ENCODE results near the gene CCDC71. TPM values are rescaled to one million over a fixed set of nuclear protein-coding genes. Genes with fewer than 3 reads are reported as not detected.

CCDC71 gene
- total RNA-seq, 2 experiments from 2014 or later: 14.7 to 16.0 TPM

DNA sequence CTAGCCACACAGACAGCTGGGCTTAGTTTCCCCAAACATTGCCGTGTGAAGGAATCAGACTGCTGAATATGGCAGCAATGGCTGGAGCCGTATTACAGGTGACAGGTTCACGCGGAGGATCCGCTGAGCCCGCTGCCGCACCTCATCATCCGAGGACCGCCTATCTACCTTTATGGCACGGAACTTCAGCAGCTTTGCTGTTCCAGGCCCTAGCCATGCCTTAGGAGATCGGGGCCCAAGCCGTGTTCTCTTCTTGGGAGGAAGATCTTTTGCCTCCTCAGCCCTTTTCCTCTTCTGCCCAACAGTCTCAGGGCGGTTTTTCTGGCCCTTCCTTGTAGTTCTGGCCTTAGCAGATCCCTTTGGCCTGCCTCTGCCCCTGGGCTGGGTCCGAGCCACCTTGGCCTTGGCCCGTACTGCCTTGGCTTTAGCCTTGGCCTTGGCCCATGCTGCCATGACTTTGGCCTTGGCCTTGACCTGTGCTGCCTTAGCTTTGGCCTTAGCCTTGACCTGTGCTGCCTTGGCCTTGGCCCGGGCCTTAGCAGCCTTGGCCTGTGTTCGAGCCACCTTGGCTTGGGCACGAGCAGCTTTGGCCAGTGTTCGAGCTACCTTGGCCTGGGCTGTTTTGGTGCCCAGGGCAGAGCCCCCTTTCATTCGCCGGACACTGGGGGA is 3.2 kb downstream of the CCDC71 start:
- TF ChIP-seq, protein P1, sequence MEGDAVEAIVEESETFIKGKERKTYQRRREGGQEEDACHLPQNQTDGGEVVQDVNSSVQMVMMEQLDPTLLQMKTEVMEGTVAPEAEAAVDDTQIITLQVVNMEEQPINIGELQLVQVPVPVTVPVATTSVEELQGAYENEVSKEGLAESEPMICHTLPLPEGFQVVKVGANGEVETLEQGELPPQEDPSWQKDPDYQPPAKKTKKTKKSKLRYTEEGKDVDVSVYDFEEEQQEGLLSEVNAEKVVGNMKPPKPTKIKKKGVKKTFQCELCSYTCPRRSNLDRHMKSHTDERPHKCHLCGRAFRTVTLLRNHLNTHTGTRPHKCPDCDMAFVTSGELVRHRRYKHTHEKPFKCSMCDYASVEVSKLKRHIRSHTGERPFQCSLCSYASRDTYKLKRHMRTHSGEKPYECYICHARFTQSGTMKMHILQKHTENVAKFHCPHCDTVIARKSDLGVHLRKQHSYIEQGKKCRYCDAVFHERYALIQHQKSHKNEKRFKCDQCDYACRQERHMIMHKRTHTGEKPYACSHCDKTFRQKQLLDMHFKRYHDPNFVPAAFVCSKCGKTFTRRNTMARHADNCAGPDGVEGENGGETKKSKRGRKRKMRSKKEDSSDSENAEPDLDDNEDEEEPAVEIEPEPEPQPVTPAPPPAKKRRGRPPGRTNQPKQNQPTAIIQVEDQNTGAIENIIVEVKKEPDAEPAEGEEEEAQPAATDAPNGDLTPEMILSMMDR (IDR thresholded peaks at IDR 0.05): no peak
- Mint-ChIP-seq H3K4me1 (ENCODE audit: low read depth) (peaks cover 36% of the 10 kb centered on the region), H3K9me3 (no peaks in the 10 kb centered on the region), H3K27me3 (no peaks in the 10 kb centered on the region), H3K27ac (no peak overlapping the region), H3K36me3 (ENCODE audit: low read depth) (peaks cover 36% of the 10 kb centered on the region), H3K4me3 (no peak overlapping the region)
- ChIA-PET CTCF (no interaction called here), POLR2A (interaction anchor here (1.1 to 1.7 kb wide), 2 partner anchors 70 to 134 kb away, joined by 3 read pairs; partner anchors contain the start of gene IMPDH2)
- Histone ChIP-seq H3K27ac (ENCODE audit: low read depth in 1 of 2, low read length in 2 of 2) (no peak overlapping the region), H3K9me3 (ENCODE audit: control insufficient read depth in 1 of 2, insufficient read depth in 1 of 2, low read length in 2 of 2) (peaks cover 0 to 7% of the 10 kb centered on the region in 2 experiments), H3K36me3 (ENCODE audit: insufficient read depth, low read length) (peaks cover 21% of the 10 kb centered on the region), H3K4me1 (ENCODE audit: insufficient read depth, low read length) (peaks cover 23% of the 10 kb centered on the region), H3K4me3 (ENCODE audit: low read length) (no peak overlapping the region), H3K27me3 (ENCODE audit: control insufficient read depth in 1 of 2, insufficient read depth in 2 of 2, low read length in 2 of 2) (no peaks in the 10 kb centered on the region)
- no peak for DNase-seq
- ATAC-seq (ENCODE audit: poor library complexity): no peak
- intact Hi-C loops (cut with DNase I, micrococcal nuclease): loop anchor here in 1 of 2 experiments (10.0 kb wide), 1 partner anchor 248 kb away; the partner anchor contains the start of gene ARIH2

DNA sequence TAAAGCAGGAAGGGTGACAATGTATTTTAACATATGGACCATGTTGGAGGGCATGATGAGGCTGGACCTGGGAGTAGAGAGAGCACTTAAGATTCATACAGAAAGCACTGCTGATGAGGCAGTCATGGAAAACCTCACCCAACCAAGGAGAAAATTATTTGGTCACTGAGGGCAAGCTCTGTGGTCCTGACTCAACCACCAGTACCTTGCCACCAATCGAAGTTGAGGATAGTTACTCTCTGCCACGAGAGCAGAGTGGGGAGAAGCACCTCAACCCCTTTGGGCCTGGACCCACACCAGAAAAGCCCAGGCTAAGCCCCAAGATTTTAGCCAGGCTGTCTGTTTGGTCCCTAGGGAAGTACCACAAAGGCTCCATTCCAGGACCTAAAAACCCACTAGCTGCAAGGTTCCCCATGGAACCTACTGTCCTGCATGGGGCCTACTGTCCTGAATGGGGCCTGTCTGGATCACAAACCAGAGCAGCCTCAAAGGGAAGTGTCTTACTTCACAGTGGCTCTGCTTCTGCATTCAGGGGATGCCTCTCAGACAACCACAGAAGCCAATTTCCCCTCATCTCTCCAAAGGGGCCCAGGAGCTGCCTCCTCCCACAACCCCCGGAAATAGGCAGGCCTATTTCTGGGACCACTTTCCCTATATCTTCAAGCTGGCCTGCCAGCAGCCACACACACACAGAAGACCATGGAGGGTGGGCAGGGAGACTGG is 4.2 kb downstream of the CCDC71 start:
- Histone ChIP-seq H3K36me3 (ENCODE audit: insufficient read depth, low read length) (peaks cover 21% of the 10 kb centered on the region), H3K4me1 (ENCODE audit: insufficient read depth, low read length) (peaks cover 22% of the 10 kb centered on the region), H3K9me3 (ENCODE audit: control insufficient read depth in 1 of 2, insufficient read depth in 1 of 2, low read length in 2 of 2) (peaks cover 0 to 7% of the 10 kb centered on the region in 2 experiments), H3K4me3 (ENCODE audit: low read length) (no peak overlapping the region), H3K27me3 (ENCODE audit: control insufficient read depth in 1 of 2, insufficient read depth in 2 of 2, low read length in 2 of 2) (no peaks in the 10 kb centered on the region), H3K27ac (ENCODE audit: low read depth in 1 of 2, low read length in 2 of 2) (no peak overlapping the region)
- CTCF ChIA-PET: no interaction called here
- no peak for ATAC-seq (ENCODE audit: poor library complexity)
- H3K4me3 Mint-ChIP-seq: no peak overlapping the region
- peaks cover 36% of the 10 kb centered on the region for H3K36me3 Mint-ChIP-seq (ENCODE audit: low read depth)
- no peak overlapping the region for H3K27ac Mint-ChIP-seq
- POLR2A ChIA-PET: no interaction called here
- intact Hi-C loops (cut with DNase I, micrococcal nuclease): loop anchor here in 1 of 2 experiments (10.0 kb wide), 1 partner anchor 247 kb away; the partner anchor contains the start of gene ARIH2
- H3K27me3 Mint-ChIP-seq: no peaks in the 10 kb centered on the region
- H3K4me1 Mint-ChIP-seq (ENCODE audit: low read depth): peaks cover 36% of the 10 kb centered on the region
- DNase-seq: no peak
- no peaks in the 10 kb centered on the region for H3K9me3 Mint-ChIP-seq
- TF ChIP-seq, protein P1 (IDR thresholded peaks at IDR 0.05): no peak

DNA sequence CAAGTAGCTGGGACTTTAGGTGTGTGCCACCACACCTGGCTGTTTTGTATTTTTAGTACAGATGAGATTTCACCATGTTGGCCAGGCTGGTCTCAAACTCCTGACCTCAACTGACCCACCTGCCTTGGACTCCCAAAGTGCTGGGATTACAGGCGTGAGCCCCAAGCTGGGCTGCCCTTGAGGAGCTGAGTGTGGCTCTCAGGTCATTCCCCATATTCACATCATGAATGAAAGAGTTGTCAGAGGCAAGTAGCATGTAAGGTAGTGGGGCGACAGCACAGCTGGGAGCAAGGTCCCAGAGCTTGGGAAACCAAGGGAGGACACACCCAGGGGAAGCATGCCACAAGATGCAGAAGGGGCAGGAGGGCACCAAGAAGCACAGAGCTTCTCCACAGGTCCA is 4.9 kb downstream of the CCDC71 start:
- no peak overlapping the region for H3K27ac ChIP-seq (ENCODE audit: low read depth in 1 of 2, low read length in 2 of 2)
- ChIA-PET CTCF (no interaction called here), POLR2A (no interaction called here)
- Mint-ChIP-seq H3K4me1 (ENCODE audit: low read depth) (peaks cover 29% of the 10 kb centered on the region), H3K27me3 (no peaks in the 10 kb centered on the region), H3K27ac (no peak overlapping the region), H3K9me3 (no peaks in the 10 kb centered on the region), H3K36me3 (ENCODE audit: low read depth) (peaks cover 36% of the 10 kb centered on the region), H3K4me3 (no peak overlapping the region)
- H3K4me3 ChIP-seq (ENCODE audit: low read length): no peak overlapping the region
- ATAC-seq (ENCODE audit: poor library complexity) (no peak), DNase-seq (no peak)
- TF ChIP-seq, protein P1 (IDR thresholded peaks at IDR 0.05): no peak
- intact Hi-C loops (cut with DNase I, micrococcal nuclease): loop anchor here in 1 of 2 experiments (10.0 kb wide), 1 partner anchor 246 kb away; the partner anchor contains the start of gene ARIH2
- H3K9me3 ChIP-seq (ENCODE audit: control insufficient read depth in 1 of 2, insufficient read depth in 1 of 2, low read length in 2 of 2): peaks cover 0 to under 1% of the 10 kb centered on the region in 2 experiments
- H3K27me3 ChIP-seq (ENCODE audit: control insufficient read depth in 1 of 2, insufficient read depth in 2 of 2, low read length in 2 of 2): no peaks in the 10 kb centered on the region
- peaks cover 21% of the 10 kb centered on the region for H3K36me3 ChIP-seq (ENCODE audit: insufficient read depth, low read length)
- H3K4me1 ChIP-seq (ENCODE audit: insufficient read depth, low read length): peaks cover 14% of the 10 kb centered on the region

Measured in CD4-positive, alpha-beta T cell (primary cell).